ENCODE measurements around the gene MAST4. TPM values are rescaled to one million over a fixed set of nuclear protein-coding genes. Genes with fewer than 3 reads are reported as not detected.

Gene MAST4
- total and polyA plus RNA-seq, 2 of the 4 experiments (the other 2 are of a cell fraction): 4.8 to 6.8 TPM

DNA sequence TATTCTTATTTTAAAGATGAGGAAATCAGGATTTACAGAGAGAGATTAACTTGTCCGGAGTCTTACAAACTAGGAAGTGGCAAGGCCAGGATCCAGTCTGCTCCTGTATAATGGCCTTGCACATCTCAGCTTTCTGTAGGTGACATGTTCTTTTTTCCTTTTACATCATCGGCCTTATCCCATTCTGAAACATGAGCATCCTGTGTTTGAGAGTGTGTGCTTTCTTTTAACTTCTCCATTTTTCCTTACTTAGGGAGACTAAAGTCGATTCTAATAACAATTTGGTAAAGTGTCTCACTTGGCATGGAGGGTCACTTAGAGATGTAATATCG is 385.8 kb downstream of the MAST4 start:
- WGBS, 2 experiments (ENCODE audit: extremely low coverage in 2 of 2, insufficient read length in 1 of 2): no CpG with 5 or more reads among the region's 4 CpGs
- DNase-seq (no peak), ATAC-seq (ENCODE audit: low read depth) (no peak)
- Histone ChIP-seq H3K14ac (replicated peaks; ENCODE audit: low read depth, low read length) (no peak overlapping the region), H3K9me3 (ENCODE audit: control insufficient read depth, insufficient read depth, low read length) (no peaks in the 10 kb centered on the region), H3K4me1 (ENCODE audit: control insufficient read depth, insufficient read depth, low read length) (peaks cover 2% of the 10 kb centered on the region; the same call in 1 of the 2 replicates), H2AK9ac (replicated peaks; ENCODE audit: low read depth, low read length, poor library complexity) (no peak overlapping the region), H4K91ac (ENCODE audit: insufficient read depth, low read depth, low read length) (no peak overlapping the region), H3K4me2 (ENCODE audit: low read depth, low read length) (no peak overlapping the region), H3K9me1 (ENCODE audit: insufficient read depth, low read length) (peaks cover 3% of the 10 kb centered on the region; the same call in 1 of the 2 replicates), H3K4me3 (ENCODE audit: insufficient read depth, low read depth, low read length) (no peak overlapping the region), H2AFZ (replicated peaks; ENCODE audit: low read length, poor library complexity) (no peak overlapping the region), H2AK5ac (ENCODE audit: low read depth, low read length) (no peak overlapping the region), H2BK15ac (ENCODE audit: low read depth, low read length) (no peak overlapping the region), H2BK120ac (ENCODE audit: low read depth, low read length) (no peak overlapping the region), H3K4ac (ENCODE audit: low read depth, low read length) (no peak overlapping the region), H3K9ac (ENCODE audit: low read depth, low read length) (no peak overlapping the region), H3K27ac (ENCODE audit: insufficient read depth, low read length) (no peak overlapping the region), H4K5ac (ENCODE audit: low read depth, low read length) (no peak overlapping the region), H4K20me1 (ENCODE audit: insufficient read depth, low read length) (no peaks in the 10 kb centered on the region), H3K36me3 (ENCODE audit: control insufficient read depth, insufficient read depth, low read length) (no peaks in the 10 kb centered on the region), H2BK20ac (ENCODE audit: low read depth, low read length) (no peak overlapping the region), H3K18ac (ENCODE audit: low read depth, low read length) (no peak overlapping the region), H3K27me3 (ENCODE audit: control insufficient read depth, insufficient read depth, low read length) (no peaks in the 10 kb centered on the region), H4K8ac (ENCODE audit: low read depth in 2 of 2, low read length in 2 of 2) (no peak overlapping the region), H3K56ac (ENCODE audit: extremely low read depth, insufficient read depth, low read length) (no peak overlapping the region), H2BK5ac (ENCODE audit: low read depth, low read length, poor library complexity, severe bottlenecking) (no peak overlapping the region), H3K79me1 (ENCODE audit: low read depth in 1 of 2, low read length in 2 of 2) (no peaks in the 10 kb centered on the region), H3K23ac (ENCODE audit: low read depth, low read length) (no peak overlapping the region)
- dilution Hi-C loops (cut with HindIII; ENCODE audit: low sequenced_read_pairs, unreplicated experiment): no loop called here
- ChIA-PET CTCF (no interaction called here), POLR2A (ENCODE audit: unreplicated experiment) (no interaction called here)
- BruUV-seq (replicated peaks): no TSS peak
- in situ Hi-C loops (cut with MboI; ENCODE audit: low sequenced_read_pairs): no loop called here
- TF ChIP-seq BHLHE40 (IDR thresholded peaks at IDR 0.05; ENCODE audit: low read depth, low read length) (no peak), CHD1 (IDR thresholded peaks at IDR 0.05; ENCODE audit: low read depth, low read length) (no peak), CEBPB (IDR thresholded peaks at IDR 0.05; ENCODE audit: low read depth, low read length) (no peak), RAD21 (IDR thresholded peaks at IDR 0.05; ENCODE audit: low read length) (no peak), MAZ (IDR thresholded peaks at IDR 0.05; ENCODE audit: borderline replicate concordance, low read depth, low read length) (no peak), POLR2A (IDR thresholded peaks at IDR 0.05; ENCODE audit: low read depth, low read length) (no peak), MAFK (IDR thresholded peaks at IDR 0.05; ENCODE audit: low read depth, low read length) (no peak), CTCF (conservative IDR thresholded peaks at IDR 0.05; ENCODE audit: low read depth, low read length) (no peak), FOS (IDR thresholded peaks at IDR 0.05; ENCODE audit: low read depth, low read length) (no peak), MXI1 (IDR thresholded peaks at IDR 0.05; ENCODE audit: borderline replicate concordance, low read depth, low read length) (no peak), ELK1 (IDR thresholded peaks at IDR 0.05; ENCODE audit: borderline replicate concordance, low read depth, low read length) (no peak), SMC3 (IDR thresholded peaks at IDR 0.05; ENCODE audit: low read depth, low read length) (no peak), NFE2L2 (IDR thresholded peaks at IDR 0.05; ENCODE audit: low read depth, low read length) (no peak), RFX5 (IDR thresholded peaks at IDR 0.05; ENCODE audit: low read depth, low read length) (no peak), RCOR1 (IDR thresholded peaks at IDR 0.05; ENCODE audit: insufficient replicate concordance, low read length) (no peak), USF2 (IDR thresholded peaks at IDR 0.05; ENCODE audit: low read depth, low read length) (no peak)
- intact Hi-C loops (cut with micrococcal nuclease): no loop called here

All from IMR-90 (cell line).